GM19099 (cell line): ENCODE measurements around the gene CES4A.

Source experiments
- POLR2A ChIP-seq: IDR thresholded peaks from 3 replicates; pipeline ENCODE4 v1.6.1; 2011; ENCODE audit warnings: low read depth; ENCODE audit not compliant: insufficient read length; ENCODE audit errors: extremely low read depth

The CES4A gene

GRCh38 chr16:66988197-66988788, at the start of gene CES4A:
TSS of gene CES4A (plus strand) at chr16:66988589. CDS start at chr16:66988773, 184 bp downstream.
- no peak for TF ChIP-seq POLR2A

GRCh38 chr16:66939366-66939765, 49.0 kb upstream of the CES4A start:
- no peak for TF ChIP-seq POLR2A

DNA sequence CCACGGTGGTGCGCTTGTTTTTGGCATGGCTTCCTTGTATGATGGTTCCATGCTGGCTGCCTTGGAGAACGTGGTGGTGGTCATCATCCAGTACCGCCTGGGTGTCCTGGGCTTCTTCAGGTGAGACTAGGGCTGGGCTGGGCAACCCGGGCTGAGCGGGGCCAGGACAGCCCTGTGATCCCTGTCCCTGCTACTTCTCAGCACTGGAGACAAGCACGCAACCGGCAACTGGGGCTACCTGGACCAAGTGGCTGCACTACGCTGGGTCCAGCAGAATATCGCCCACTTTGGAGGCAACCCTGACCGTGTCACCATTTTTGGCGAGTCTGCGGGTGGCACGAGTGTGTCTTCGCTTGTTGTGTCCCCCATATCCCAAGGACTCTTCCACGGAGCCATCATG, 48.2 kb upstream of the CES4A start:
- no peak for TF ChIP-seq POLR2A

DNA sequence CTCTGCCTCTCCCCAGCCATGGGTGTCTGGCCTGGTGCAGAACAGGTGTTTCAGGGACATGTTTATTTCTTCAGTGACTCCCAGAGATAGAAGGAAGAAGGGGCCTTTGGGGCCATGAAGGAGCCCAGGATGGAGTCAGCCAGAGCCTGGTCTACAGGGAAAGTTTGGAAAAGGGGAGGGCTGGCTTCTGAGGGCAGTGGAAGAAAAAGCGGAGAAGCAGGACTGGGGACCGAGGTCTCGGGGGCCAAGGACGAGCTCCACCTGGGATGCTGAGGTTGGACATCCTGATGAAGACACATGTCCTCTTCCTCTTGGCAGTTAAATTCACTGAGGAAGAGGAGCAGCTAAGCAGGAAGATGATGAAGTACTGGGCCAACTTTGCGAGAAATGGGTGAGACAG, 45.4 kb upstream of the CES4A start:
- TF ChIP-seq POLR2A, result no peak

DNA sequence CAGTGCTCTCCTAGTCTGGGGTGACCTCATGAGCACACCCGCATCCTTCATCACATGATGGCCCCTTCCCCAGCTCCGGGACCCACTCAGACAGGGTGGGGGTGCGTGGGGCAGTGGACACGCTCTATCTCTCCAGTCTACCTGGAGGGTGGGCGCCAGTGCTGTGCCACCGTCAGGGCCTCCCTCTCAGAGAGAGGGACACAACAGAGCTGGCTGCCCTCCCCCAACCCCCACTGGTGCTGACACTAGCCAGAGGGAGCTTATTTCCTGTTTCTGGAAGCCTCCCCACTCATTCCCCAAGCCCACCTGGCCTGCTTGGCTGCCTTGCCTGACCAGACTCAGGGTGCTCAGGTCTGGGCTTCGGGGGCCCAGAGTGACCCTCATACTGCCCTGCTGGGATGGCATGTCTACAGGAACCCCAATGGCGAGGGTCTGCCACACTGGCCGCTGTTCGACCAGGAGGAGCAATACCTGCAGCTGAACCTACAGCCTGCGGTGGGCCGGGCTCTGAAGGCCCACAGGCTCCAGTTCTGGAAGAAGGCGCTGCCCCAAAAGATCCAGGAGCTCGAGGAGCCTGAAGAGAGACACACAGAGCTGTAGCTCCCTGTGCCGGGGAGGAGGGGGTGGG, 44.8 kb upstream of the CES4A start:
- TF ChIP-seq POLR2A, result no peak

DNA sequence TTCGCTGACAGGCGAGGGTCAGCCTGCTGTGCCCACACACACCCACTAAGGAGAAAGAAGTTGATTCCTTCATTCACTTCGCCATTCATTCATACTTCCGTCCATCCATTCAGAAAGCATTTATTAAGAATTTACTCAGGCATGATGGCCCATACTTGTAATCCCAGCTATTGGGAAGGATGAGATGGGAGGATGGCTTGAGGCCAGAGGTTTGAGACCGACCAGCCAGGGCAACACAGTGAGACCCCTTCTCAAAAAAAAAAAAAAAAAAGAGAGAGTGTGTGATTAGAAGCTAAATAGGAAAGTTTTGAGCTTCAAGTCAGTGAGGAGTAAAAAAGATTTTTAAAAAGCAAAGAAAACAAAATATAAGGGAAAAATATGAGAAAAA, 44.3 kb upstream of the CES4A start:
- no peak for TF ChIP-seq POLR2A

DNA sequence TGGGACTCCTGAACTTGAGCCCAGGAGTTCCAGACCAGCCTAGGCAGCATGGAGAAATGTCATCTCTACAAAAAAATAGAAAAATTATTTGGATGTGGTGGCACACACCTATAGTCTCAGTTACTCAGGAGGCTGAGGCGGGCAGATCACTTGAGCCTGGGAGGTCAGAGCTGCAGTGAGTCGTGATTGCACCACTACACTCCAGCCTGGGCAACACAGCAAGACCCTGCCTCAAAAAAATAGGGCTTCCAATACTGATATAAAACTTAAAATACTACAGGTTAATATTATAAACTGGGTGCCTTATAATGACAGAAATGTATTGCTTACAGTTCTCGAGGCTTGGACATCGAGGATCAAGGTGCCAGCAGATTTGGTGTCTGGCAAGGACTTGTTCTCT, 42.5 kb upstream of the CES4A start:
- no peak for TF ChIP-seq POLR2A

GRCh38 chr16:66946541-66946940, 41.8 kb upstream of the CES4A start:
- TF ChIP-seq POLR2A, result no peak

- no peak for TF ChIP-seq POLR2A
Observed at GRCh38 chr16:66946974-66947301, 41.5 kb upstream of the CES4A start.

DNA sequence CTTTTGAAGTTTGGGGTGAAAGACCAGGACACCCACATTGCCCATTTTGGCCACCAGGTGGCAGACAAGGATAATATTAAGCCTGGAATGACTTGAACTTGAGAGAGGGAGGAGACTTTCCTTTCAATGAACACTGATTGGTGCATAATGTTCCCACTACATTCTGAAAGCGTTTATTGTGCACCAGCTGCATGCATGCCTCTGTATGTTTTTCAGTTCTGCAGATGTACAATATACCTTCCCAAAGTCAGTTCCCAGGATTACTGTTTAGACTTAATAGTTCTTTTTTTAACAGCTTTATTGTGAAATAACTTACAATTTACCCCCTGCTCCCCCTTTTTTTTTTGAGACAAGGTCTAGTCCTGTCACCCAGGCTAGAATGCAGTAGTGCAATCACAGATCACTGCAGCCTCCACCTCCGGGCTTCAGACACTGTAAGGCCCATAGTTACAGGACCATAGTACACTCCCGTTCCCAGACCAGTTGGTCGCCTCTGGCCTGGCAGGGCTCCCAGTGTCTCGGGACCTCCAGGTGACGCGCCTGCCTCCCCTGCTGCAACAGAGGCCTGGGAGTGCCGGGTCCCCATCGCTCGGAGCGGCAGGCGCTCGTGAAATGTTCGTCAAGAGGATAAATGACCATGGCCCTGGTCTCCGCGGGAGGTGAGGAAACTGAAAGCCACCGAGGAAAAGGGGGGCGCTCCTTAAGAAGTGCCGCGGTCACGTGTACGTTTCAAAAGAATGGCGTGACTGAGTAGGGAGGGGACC, 40.9 kb upstream of the CES4A start:
- TF ChIP-seq POLR2A, result no peak

- no peak for TF ChIP-seq POLR2A
Observed at GRCh38 chr16:66948134-66948836, 40.1 kb upstream of the CES4A start.

DNA sequence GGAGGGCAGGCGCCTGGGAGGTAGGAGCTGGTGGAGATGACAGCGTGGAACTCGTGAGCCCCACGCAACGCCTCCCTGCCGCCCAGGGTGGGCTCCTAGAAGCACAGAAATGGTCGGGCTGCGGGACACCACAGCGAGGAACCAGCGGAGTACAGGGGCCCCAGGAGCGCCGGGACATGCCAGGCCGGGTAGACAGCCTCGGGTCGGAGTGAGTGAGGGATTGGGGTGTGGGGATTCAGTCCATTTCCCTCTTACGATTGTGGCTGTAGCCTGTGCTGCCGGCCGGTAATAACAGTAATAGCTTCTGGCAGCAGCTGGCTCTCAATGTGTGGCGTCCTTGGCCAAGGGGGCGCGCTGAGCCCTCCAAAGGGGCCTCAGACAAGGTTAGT, 39.6 kb upstream of the CES4A start:
- no peak for TF ChIP-seq POLR2A

DNA sequence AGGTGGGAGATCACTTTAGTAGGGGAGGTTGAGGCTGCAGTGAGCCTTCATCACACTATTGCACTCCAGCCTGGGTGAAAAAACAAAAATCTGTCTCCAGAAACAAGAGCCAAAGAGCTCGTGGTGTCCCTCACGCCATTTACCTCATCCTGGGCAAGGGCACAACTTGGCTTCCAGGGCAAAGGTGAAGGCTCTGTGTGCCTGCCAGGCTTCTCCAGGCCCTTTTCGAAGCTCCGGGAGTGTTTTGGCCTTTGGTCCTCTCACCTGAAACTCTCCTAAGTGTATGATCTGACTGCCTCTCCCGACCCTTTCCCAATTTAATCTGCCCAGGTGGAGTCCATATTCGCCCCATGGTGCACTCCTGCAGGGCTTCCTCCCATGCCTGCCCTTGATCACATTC, 38.9 kb upstream of the CES4A start:
- no peak for TF ChIP-seq POLR2A

- TF ChIP-seq POLR2A, result no peak
Observed at GRCh38 chr16:66950437-66950836, 38.0 kb upstream of the CES4A start.

GRCh38 chr16:66950971-66951790, 37.2 kb upstream of the CES4A start:
- TF ChIP-seq POLR2A, result no peak
